Panc1 (cell line): ENCODE results near the gene TMEFF1. TPM values are rescaled to one million over a fixed set of nuclear protein-coding genes. Genes with fewer than 3 reads are reported as not detected.

Experiments used
- ATAC-seq: fragments of 200-7000 bp; cut with Tn5 transposase; 2 replicates; pipeline ENCODE4 v1.9.1; 2020; ENCODE audit warnings: mild to moderate bottlenecking, moderate library complexity
- BruUV-seq: library from RNA; stranded (reverse); fragments of 400-500 nt; replicated peaks from 2 replicates; lab custom pipeline; 2021; lab: Mats Ljungman, UMichigan
- CTCF ChIA-PET: fragments of 300-600 bp; sonication (Branson Sonifier 250); formaldehyde crosslinking; loops from one replicate; lab custom pipeline; 2022; ENCODE audit warnings: antibody characterized with exemption; lab: Charles Lee
- POLR2A ChIA-PET: fragments of 300-600 bp; sonication (Branson Sonifier 250); formaldehyde crosslinking; loops from one replicate; lab custom pipeline; 2022; ENCODE audit warnings: antibody characterized with exemption; lab: Charles Lee
- DNase-seq: peaks from one replicate; pipeline ENCODE4 v3.0.0-alpha.2; 2010; ENCODE audit warnings: low read depth, low spot score
- H3K27ac ChIP-seq: 2 replicates; pipeline ENCODE4 v1.5.1; 2011; ENCODE audit warnings: mild to moderate bottlenecking, low read length, inconsistent platforms
- H3K27me3 ChIP-seq: fragments of 200-500 bp; sonication (Bioruptor generic); 2 replicates; pipeline ENCODE4 v1.6.0; 2014; ENCODE audit warnings: low read length, inconsistent platforms; ENCODE audit not compliant: control insufficient read depth, insufficient read depth
- H3K36me3 ChIP-seq: fragments of 200-500 bp; sonication (Bioruptor generic); 2 replicates; pipeline ENCODE4 v1.5.1; 2014; ENCODE audit warnings: inconsistent platforms, mild to moderate bottlenecking, low read length, moderate library complexity; ENCODE audit not compliant: control insufficient read depth, insufficient read depth
- H3K4me1 ChIP-seq: 2 replicates; pipeline ENCODE4 v1.5.1; 2011; ENCODE audit warnings: inconsistent platforms, mild to moderate bottlenecking, low read length, moderate library complexity; ENCODE audit not compliant: control insufficient read depth, insufficient read depth
- H3K4me3 ChIP-seq, 2 experiments: 2 replicates each; pipeline ENCODE4 v1.5.1; 2011 to 2012; ENCODE audit warnings: low read depth in 2 of 2, low read length in 2 of 2, mild to moderate bottlenecking in 2 of 2, inconsistent platforms in 1 of 2, moderate library complexity in 1 of 2
- H3K9me3 ChIP-seq: fragments of 200-500 bp; sonication (Bioruptor generic); 2 replicates; pipeline ENCODE4 v1.5.1; 2014; ENCODE audit warnings: low read depth, mild to moderate bottlenecking, inconsistent platforms, low read length, moderate library complexity; ENCODE audit not compliant: control insufficient read depth, insufficient read depth
- CTCF ChIP-seq: fragments of 450-650 bp; IDR thresholded peaks from 2 replicates; pipeline ENCODE4 v1.5.1; 2017; ENCODE audit warnings: mild to moderate bottlenecking
- POLR2AphosphoS5 ChIP-seq: IDR thresholded peaks from 2 replicates; pipeline ENCODE4 v1.6.1; 2012; ENCODE audit warnings: mild to moderate bottlenecking, low read depth, low read length, moderate library complexity
- REST ChIP-seq, 2 experiments: IDR thresholded peaks; 2 replicates each; pipeline ENCODE4 v1.6.1; 2011 to 2012; ENCODE audit warnings: low read depth in 2 of 2, control low read depth in 1 of 2, low read length in 1 of 2, mild to moderate bottlenecking in 1 of 2, moderate library complexity in 1 of 2; ENCODE audit not compliant: insufficient read depth in 1 of 2
- SIN3A ChIP-seq: IDR thresholded peaks from 2 replicates; pipeline ENCODE4 v1.6.1; 2012; ENCODE audit warnings: low read depth, mild to moderate bottlenecking, low read length, moderate library complexity, borderline replicate concordance; ENCODE audit not compliant: insufficient read depth
- TCF7L2 ChIP-seq: IDR thresholded peaks from 2 replicates; pipeline ENCODE4 v1.6.1; 2011; ENCODE audit warnings: mild to moderate bottlenecking, low read depth, low read length, inconsistent platforms
- in situ Hi-C: cut with HindIII; loops from 2 replicates; pipeline ENCODE4 v1.10.0; 2016; ENCODE audit warnings: low sequenced_read_pairs, low pct_unique_long_range_greater_than_20kb
- intact Hi-C: fragments of 100-400 bp; cut with micrococcal nuclease; formaldehyde crosslinking; loops from one replicate; pipeline ENCODE4 v1.10.0; 2022; ENCODE audit not compliant: unreplicated experiment
- total RNA-seq: library from RNA; stranded (reverse); gene quantifications from one replicate; pipeline ENCODE4 v1.2.1, GENCODE V29; 2021; ENCODE audit not compliant: unreplicated experiment

The TMEFF1 gene
- total RNA-seq, 1 experiment from 2014 or later, result 2.2 TPM

- no peak for DNase-seq
- intact Hi-C loops, result loop anchor here (10.0 kb wide), 4 partner anchors 254 to 574 kb away; no protein-coding TSS in a partner anchor
- Histone ChIP-seq H3K27ac (peak overlapping the region; percentile 72; the same call in 1 of the 2 replicates), H3K27me3 (no peaks in the 10 kb centered on the region), H3K4me3 (peak overlapping the region; percentile 59 to 69), H3K36me3 (no peaks in the 10 kb centered on the region), H3K9me3 (no peaks in the 10 kb centered on the region), H3K4me1 (no peaks in the 10 kb centered on the region)
- TF ChIP-seq SIN3A (no peak), REST (IDR thresholded peaks at IDR 0.05; ENCODE audit: insufficient read depth in 1 of 2, low read depth in 2 of 2, low read length in 1 of 2) (no peak), CTCF (no peak), POLR2AphosphoS5 (no peak), TCF7L2 (no peak)
- POLR2A ChIA-PET, result no interaction called here
- CTCF ChIA-PET, result no interaction called here
- BruUV-seq, result no TSS peak
- ATAC-seq, result peak; percentile 83
- in situ Hi-C loops, result no loop called here
Observed at GRCh38 chr9:100598641-100599145, 125.7 kb downstream of the TMEFF1 start.

GRCh38 chr9:100600521-100601079 is 127.7 kb downstream of the TMEFF1 start:
- H3K4me3 ChIP-seq, result no peak overlapping the region
- no peak for DNase-seq
- intact Hi-C loops, result loop anchor here (1.0 to 5.0 kb wide), 3 partner anchors 97 to 711 kb away; no protein-coding TSS in a partner anchor
- no peak for ATAC-seq
- POLR2A ChIA-PET, result no interaction called here
- H3K36me3 ChIP-seq, result no peaks in the 10 kb centered on the region
- CTCF ChIA-PET, result interaction anchor here (0.7 to 2.2 kb wide), 4 partner anchors 188 to 711 kb away, joined by 4 to 23 read pairs (median 6); no protein-coding TSS in a partner anchor
- TF ChIP-seq POLR2AphosphoS5 (no peak), CTCF (no peak), SIN3A (no peak), REST (IDR thresholded peaks at IDR 0.05; ENCODE audit: insufficient read depth in 1 of 2, low read depth in 2 of 2, low read length in 1 of 2) (no peak), TCF7L2 (no peak)
- BruUV-seq, result no TSS peak
- H3K27me3 ChIP-seq, result no peaks in the 10 kb centered on the region
- H3K9me3 ChIP-seq, result no peaks in the 10 kb centered on the region
- H3K4me1 ChIP-seq, result no peaks in the 10 kb centered on the region
- no peak overlapping the region for H3K27ac ChIP-seq
- in situ Hi-C loops, result no loop called here
